Endothelial cell of hepatic sinusoid (primary cell): ENCODE data around the gene SGO2.
"Not testable (repeated sequence)": the region's sequence is repeated elsewhere in the genome, so short reads cannot be mapped to it uniquely, and the experiment has no call there.

Source experiments
- in situ Hi-C: cut with HindIII; loops from 2 replicates; pipeline ENCODE4 v1.10.0; 2017; ENCODE audit warnings: low sequenced_read_pairs

SGO2 gene

DNA sequence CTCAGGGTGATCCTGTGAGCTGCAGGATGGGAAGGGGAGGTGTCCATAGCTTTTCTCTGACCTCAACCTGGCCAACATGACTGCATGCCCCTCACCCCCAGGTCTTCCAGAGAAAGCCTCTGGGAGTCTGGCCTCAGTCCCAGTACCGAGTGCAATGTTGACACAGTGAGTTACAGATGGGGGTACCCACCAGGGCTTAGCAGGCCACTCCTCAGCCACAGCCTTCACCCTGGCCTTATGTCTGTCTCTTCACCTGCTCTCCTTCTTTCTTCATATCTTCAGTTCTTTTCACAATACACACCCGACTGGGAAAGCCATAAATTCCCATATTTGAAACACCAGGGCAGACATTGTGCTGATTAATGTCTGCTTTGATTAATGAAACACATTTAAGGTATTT, 93.3 kb downstream of the SGO2 start:
- in situ Hi-C loops: no loop called here

DNA sequence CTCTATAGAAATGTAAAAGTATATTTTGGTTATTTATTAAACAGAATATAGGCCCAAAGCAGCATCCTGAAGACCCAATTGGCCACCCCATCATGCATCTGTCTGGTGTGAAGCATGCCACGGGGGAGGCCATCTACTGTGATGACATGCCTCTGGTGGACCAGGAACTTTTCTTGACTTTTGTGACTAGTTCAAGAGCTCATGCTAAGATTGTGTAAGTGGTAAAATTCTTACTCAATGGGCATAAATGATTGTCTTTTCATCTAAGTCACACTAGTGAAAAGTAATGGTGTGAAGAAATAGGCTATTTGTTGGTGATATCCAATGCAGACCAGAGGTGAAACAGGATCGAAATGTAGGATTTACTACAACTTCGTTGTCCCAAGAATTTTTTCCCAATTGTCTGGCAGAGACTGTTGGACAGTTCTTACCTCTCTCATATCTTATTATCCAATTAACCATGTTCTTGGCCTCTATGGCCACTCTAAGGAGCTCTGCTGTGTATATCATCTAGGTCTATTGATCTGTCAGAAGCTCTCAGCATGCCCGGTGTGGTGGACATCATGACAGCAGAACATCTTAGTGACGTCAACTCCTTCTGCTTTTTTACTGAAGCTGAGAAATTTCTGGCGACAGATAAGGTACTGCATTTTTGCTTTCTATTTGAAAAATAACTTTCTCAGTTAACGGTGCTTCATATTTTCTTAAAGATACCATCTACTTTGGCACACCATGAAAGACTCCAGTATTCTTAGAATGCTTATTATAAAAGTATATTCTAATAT, 94.8 kb downstream of the SGO2 start:
- in situ Hi-C loops: no loop called here

DNA sequence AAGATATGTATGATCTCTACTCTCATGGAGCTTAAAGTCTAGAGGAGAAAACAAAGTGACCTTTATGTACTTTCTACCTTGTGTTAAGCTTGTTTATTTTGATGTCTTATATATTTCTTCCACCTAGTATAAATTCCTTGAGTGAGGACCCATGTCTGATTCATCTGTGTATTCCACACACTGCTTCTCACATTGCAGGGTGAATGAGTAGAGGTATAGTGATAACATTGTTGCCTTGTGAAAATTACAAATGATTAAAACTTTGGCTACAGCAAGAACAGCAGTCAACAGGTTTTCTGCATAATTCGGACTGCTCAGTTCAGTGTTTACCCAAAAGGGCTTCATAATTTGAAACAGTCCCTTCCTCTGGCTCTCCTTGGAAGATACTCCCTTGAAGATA, 96.1 kb downstream of the SGO2 start:
- in situ Hi-C loops: no loop called here

GRCh38 chr2:200624026-200624425, 98.0 kb downstream of the SGO2 start:
- in situ Hi-C loops: no loop called here

GRCh38 chr2:200624658-200625057, 98.7 kb downstream of the SGO2 start:
- in situ Hi-C loops: no loop called here

GRCh38 chr2:200625282-200625681, 99.3 kb downstream of the SGO2 start:
- in situ Hi-C loops: no loop called here

- in situ Hi-C loops: no loop called here
These were observed 100.0 kb downstream of the SGO2 start for GRCh38 chr2:200625958-200626363.

- in situ Hi-C loops: no loop called here
These were observed 101.2 kb downstream of the SGO2 start for GRCh38 chr2:200627110-200627770.

GRCh38 chr2:200628461-200628860, 102.5 kb downstream of the SGO2 start:
- in situ Hi-C loops: not testable (repeated sequence)

DNA sequence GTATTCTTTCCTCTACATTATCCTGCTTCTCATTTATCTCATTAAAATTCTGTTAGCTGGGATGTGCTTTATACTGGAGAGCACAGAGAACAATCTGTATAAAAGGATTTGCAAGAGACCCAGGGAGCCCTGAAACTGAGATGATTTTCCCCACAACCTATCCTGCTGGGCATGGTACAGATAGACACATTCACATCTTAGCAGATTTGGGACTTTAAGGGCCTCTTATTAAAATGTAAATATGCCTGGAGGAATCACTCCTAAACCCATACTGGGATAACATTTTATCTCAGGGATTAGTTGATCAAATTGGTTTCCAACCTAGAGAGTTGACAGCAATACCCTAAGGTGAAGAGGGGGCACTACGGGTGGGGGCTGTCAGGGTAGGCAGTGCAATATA, 105.3 kb downstream of the SGO2 start:
- in situ Hi-C loops: no loop called here
